HG03378 (cell line): ENCODE data around the gene UMODL1.

Source experiments
- ATAC-seq: cut with Tn5 transposase; IDR thresholded peaks from one replicate; pipeline ENCODE4 v1.9.1; 2021; ENCODE audit warnings: mild to moderate bottlenecking, moderate library complexity; ENCODE audit not compliant: unreplicated experiment

UMODL1 gene

DNA sequence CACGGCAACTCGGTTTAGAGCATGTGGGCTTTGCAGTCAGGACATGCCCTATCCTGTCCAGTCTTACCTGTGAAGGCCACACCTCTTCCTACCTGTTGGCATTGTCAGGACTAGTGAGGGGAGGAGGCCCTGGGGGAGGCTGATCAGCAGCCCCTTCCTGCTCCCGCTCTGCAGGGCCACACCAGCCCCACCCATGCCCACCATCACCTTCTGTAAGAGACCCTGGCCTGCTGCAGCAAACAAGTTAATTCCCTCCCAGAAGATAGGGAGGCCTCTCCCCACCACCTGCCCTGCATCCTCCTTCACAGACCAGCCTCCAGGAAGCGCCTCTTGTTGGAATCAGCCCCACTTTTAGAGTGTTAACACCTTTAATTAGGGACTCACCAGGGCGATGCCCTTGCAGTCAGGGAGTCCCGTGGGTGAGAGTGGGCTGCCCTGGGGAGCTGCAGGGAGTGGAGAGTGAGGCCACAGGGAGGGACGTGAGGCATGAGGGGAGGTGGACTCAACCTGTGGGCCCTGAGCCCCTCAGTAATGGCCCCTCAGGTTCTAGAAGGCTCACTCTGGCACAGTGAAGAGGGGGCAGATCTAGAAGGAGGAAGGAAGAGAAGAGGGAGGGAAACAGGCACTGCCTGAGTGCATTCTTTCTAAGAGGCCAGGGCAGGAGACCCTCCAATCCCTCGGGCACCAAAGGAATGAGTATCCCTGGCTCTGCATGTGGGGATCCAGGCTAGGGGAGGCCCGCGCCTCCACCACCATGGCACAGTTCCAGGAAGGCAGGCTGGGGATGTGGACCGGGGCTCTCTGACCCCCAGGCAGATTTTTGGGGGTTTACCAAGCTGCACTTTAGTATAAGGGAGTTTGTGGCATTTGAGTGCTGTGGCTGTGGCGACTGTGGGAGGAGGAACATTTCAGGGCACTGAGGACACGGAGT, 8.2 kb downstream of the UMODL1 start:
- no peak for ATAC-seq

DNA sequence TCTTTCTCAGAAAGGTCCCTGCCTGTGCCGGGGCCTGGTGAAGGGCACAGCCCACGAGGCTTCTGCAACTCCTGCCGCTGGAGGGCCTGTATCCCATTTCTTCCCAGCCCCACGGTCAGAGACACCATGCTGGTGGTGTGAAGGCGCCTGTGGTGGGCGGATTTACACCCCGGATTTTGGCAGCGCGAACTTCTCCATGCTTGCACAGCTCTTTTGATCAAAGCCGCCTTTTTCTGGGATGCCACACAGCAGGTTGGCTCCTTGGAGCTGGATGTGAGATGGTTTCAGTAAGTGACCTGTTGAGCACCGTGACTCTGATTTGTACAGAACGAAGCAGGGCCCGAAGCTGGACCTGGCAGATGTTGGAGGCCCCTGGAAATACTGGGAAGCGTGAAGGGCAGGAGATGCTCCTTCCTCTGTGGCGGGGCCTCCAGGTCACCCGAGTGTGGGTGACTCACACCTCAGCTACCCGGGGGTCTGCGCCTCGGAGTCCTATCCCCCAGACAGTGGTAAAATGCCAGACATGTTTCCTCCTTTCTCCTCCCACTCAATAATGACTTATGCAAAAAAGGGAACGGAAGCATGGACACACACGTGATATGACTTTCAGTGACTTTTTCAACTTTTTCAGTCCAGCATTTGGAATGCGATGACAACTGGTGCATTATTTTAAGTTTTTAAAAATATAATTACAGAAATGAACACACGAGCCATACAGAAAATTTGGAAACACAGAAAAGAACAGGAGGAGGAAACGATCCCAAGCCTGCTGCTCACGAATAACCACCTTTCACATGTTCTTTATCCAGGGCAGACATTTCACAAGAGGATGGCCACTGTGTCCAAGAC, 9.0 kb downstream of the UMODL1 start:
- no peak for ATAC-seq

DNA sequence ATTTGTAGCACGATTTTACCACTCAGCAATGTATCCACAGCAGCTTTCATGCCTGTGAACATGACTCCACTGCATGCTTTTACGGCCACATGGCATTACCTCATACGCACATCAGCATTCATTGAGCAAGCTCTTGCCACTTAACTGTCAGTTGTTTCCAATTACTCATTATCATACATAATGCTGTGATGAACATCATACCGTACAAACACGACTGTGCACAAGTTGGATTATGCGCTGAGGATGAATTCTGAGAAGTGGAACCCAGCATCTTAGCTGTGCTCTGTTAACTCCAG, 9.6 kb downstream of the UMODL1 start:
- ATAC-seq, result no peak

DNA sequence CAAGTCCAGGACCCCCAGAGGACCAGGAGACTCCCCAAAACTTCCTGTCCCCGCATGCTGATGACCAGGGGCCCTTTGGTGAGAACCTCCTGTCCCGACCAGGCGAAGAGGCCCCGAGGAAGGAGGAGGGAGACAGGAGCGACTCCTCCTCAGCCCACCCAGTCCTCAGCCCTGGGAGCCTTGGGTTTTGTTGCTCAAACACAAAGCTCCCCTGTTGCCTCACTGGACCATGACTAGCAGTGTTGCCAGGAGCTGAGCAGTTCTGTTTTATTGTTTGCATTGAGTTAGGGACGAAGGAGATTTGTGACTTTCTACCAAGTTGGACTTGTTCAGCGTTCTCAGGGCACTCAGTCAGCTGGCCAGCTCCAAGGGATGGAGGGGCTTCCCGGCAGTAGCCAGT, 10.0 kb downstream of the UMODL1 start:
- ATAC-seq, result no peak

DNA sequence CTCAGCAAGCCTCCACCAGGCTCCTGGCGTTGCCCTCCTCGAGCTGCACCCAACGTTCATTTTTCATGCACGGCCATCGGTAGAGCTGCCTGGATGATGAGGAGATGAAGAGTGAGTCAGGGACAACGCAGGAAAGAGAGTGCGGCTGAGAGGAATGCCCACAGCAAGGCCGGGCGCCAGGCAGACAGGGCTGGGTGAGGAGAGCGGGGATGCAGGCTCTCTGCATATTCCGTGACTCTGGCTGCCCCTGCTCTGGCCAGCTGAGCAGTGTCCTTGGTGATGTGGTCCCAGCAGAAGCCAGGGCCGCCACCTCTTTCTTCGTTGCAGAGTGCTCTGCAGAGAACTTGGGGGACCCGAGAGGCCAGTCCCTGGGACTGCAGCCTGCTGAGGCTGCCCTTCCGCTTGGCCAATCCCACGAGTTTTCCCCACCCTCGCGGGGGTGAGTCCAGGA, 10.8 kb downstream of the UMODL1 start:
- ATAC-seq, result no peak

DNA sequence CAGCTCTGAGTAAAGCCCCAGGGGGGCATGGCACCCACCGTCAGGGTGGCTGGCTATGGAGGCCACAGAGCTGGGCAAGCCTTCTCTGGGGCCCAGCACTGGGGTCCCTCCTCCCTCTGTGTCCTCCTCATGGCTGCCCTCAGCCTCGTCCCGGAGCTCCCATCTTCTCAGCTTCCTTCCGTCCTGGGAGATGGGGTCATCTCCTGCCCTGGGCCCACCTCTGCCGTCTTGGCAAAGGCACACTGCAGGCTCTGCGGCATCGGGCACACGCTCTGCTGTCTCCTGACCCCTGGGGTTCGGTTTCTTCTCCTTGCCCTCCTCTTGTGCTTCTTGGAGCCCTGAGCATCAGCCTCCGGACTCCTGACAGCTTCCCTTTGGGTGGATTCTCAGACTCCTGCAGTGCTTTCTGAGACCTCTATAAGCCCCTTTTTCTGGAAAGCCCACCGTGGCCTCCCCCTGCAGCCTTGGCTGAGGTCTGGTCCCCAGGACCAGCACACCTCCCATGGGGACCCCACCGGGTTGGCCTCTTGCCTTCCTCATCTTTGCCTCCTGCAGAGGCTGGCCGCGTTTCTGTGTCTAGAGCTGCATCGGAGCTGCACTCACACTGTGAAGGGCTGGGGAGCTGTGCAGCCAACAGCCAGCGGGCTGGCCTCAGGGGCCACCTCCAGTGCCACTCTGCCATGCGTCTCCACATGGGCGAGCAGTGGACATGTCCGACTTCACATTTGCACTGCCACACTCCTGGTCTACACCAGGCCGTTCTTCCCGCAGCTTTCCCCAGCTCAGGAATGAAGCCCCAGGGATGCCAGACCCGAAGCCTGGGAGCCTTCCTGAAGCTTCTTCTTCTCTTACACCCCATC, 11.6 kb downstream of the UMODL1 start:
- no peak for ATAC-seq

DNA sequence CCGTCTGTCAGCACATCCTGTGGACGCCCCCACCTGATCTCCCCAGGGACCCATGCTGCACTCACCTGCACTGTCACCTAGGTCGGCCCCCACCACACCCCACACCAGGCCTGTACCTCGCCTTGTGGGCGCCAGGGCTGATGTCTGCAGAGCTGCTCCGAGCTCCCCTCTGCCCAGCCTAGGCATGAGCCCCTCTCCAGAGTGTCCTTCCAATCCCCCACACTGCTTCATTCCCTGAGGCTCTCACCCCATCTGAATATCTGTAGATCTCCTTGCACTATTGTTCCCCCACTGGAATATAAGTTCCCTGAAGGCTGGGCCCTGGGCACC, 12.2 kb downstream of the UMODL1 start:
- ATAC-seq, result no peak

DNA sequence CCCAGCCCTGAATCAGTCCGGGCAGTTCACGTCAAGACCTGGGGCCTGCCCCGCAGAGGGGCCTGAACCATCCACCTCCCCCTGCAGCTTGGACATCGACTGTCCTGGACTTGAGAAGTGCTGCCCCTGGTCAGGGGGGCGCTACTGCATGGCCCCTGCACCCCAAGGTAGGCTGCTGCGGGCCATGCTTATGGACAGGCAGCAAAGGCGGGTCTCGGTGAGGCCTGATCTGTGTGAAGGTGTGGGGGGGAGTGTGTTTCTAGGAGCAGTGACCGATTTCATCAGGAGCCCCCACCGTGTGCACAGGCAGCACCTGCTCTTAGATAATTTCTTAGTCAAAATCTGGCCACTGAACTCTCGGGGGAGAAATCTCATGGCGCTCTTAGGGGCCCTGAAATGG, 13.0 kb downstream of the UMODL1 start:
- ATAC-seq, result no peak

DNA sequence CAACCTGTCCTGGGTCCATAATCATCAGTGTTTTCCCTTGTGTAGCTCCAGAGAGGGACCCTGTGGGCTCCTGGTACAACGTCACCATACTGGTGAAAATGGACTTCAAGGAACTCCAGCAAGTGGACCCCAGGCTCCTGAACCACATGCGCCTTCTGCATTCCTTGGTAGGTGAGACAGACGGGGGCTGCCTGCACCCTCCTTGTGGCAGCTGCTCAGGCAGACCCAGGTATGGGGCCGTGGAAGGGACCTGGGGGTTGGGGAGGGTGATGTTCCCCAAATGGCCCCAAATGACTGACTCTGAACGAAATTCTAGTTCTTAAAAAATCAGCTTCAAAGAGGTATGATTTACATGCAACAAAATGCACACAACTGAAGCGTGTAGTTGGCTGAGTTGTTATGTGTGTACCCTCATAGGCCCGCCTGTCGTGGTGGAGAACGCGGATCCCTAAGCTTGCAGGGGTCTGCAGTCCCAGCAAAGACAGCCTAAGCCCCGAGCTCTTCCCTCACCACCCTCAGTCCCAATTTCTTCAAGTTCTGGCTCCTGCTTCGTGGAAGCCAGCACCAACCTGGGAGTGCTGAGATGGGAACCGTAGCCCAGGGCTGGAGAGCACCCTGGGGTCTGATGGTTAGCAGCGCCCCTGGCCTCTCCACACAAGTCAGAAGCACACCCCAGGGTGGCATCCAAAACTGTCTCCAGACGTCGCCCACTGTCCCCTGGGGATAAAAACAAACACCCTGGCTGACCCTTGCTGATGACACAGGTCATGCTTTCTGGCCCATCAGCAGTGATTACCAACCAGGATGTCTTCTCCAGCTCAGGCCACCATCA, 14.3 kb downstream of the UMODL1 start:
- no peak for ATAC-seq

DNA sequence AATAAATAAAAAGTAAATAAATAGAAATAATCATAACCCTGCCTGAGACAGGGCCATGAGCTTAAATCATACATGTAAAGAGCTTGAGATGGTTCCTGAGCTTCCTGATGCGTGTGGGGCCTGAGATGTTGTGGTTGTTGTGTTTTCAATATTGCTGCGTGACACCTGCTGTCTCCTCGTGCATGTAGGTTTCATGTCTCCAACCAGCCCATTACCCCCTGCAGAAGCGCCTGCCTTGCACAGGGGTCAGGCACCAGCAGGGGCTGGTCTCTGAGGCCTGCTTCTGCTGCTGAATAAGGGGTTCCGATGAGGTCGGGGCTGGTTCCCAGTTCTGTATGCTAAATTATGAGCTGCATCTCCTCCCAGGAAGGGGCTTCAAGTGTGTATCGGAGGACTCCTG, 15.9 kb downstream of the UMODL1 start:
- ATAC-seq, result no peak

DNA sequence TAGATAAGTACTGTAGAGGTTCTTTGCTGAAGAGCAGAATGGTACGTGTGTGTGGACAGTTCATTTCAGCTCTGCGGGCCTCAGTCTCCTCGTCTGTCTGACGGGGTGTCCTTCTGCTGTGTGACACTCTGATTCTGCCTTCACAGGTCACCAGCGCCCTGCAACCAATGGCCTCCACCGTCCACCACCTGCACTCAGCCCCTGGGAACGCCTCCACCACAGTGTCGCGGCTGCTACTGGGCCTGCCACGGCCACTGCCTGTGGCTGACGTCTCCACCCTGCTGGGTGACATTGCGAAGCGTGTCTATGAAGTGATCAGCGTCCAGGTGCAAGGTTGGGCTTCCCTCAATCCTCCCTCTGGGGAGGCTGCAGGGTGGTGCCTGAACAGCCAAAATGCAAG, 17.0 kb downstream of the UMODL1 start:
- ATAC-seq, result no peak

DNA sequence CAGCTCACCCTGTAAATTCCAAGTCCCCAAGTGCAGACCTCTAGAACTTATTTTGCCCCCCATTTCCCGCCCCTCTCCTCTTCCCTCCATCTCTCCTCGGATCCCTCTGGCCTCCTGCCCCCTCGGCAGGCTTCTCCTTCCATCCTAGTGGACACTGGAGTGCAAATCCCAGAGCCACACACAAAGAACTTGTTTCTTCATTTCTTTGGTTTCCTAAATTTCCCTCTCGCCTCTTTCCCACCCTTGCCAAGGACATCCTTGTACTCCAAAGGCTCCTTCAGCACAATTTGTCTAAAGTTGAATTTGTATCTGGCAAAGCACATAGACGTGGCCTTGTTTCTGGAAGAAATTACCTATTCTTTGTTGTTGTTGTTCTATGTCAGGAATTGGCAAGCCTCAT, 17.5 kb downstream of the UMODL1 start:
- no peak for ATAC-seq

DNA sequence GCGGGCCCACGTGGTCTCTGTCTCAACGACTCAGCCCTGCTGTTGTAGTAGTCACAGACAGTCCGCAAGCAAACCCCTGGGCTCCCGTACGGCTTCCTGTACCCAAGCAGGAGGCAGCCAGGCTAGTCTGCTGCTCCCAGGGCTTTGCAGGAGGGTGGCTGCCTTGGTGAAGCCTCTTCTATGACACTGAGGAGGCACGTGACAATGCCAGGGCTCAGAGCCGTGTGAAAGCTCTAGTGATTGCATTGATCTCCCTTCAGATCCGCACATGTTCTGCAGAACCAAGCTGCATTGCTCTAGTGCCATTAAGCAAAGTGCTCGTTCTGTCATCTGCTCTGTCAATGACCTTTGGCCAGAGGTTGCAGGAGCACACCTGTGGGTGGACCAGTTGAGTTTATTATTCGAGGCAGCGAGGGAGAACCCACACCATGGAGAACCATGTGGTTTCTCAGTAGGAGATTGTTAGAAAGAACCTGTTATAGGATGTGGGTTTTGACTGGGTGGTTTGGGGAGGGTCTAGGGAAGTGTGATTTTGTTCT, 18.0 kb downstream of the UMODL1 start:
- ATAC-seq, result no peak

DNA sequence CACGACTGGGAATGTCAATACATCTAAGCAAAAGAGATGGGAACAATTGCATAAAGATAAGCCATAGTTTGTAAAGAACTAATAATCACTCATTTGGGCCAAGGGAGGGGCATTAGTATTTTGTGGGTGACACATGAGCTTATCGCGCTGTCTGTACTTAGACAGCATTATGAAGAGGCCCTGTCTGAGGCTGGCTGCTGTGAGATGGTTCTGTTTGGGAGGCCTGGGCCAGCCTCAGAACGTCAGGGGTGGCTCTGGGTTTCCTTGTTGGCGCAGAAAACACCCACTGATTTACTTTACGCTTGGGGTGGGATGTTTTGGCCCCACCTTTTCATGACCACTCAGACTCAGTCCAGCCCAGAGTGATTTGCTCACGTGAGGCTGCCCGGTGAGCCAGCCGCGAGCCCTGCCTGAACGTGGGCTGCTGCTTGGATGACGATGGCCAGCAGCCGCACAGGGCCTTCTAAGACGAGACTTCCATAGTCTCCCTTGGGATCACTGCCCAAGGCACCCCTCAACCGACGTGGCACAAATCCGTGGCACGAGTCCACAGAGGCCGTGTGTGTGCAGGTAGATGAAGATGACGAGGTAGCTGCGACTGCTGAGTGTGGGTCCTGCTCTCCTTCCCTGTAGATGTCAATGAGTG, 18.7 kb downstream of the UMODL1 start:
- no peak for ATAC-seq

DNA sequence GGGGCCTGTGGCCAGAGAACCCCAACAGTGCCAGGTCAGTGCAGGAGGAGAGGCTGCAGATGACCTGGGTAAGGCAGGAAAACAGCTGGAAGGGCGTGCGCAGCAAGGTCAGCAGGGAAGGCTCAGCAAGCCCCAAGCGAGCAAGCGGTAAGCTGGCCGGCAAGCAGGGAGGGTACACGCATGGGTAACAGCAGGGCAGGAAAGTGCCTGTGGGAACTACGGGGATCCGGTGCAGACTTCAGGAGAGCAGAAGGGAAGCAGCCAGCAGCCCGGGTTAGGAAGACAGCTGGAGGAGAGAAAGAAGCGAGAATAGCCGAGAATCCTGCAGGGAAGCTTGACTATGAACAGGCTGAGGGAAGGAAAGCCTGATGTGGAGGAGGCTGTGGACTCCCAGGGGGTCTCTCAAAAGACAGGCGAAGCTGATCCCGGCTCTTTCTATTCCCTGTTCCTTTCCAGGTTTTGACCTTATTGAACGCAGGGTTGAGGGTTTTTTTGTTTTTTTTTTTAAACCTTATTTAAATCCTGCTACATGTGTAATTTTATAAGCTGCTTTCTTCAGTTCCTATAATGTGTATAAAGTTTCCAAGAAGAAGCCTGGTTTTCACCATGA, 20.9 kb downstream of the UMODL1 start:
- no peak for ATAC-seq

DNA sequence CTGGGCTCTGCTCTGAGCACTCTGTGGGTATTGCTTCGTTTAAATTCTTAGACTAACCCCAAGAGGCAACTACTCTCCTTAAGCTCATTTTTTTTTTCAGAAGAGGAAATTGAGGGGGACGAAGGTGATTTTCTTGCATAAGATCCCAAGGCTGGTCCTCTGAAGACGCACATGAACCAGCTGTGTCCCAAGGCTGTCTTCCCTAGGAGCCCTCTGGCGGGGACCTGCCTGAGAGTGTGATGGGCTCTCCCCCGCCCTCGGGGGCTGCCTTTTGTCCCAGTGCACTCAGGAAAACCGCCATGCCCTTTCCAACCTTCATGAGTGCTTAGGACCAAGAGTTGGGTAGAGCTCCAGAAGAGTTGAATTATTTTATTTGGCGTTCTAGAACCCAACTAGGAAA, 21.7 kb downstream of the UMODL1 start:
- ATAC-seq, result no peak

DNA sequence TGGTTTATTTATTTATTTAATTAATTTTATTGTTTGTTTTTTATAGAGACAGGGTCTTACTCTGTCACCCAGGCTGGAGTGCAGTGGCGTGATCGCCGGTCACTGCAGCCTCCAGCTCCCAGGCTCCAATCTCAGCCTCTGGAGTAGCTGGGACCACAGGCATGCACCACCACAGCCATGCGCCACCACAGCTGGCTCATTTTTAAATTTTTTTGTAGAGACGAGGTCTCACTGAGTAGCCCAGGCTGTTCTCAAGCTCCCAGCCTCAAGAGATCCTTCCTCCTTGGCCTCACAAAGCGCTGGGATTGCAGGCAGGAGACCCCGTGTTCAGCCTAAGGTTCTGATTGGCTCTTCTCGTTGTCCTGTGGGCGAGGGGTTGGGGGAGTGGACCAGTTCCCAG, 22.1 kb downstream of the UMODL1 start:
- ATAC-seq, result no peak

DNA sequence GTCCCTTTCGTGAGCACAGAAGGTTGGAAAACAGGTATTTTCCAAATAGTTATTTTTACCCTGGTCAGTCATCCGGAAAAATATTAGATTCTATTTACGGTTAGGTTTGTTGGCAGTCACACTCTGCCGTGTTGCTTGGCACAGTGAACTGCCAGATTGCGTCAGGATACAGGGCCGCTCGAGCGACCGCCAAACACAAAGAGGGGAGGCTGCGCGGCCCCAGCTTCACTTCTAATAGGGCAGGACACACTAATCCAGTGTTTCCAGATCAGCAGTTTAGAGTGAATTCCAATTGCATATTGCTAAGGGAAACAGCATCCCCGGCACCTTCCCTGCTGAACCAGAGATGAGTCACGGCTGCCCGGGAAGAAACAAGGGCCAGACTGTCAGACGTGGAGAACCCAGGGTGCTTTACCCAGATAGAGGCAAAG, 22.9 kb downstream of the UMODL1 start:
- no peak for ATAC-seq

DNA sequence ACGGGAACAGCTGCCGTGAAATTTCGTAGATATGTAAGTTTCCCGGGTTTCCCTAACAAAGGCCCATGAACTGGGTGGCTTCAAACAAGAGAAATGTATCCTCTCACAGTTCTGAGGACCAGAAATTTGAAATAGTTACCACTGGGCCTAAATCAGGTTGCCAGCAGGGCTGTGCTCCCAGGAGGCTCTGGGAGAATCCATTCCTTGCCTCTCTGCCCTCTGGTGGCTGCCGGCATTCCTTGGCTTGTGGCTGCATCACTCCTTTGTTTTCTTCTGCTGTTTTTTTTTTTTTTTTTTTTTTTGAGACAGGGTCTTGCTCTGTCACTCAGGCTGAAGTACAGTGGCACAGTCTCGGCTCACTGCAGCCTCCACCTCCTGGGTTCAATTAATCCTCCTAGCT, 23.7 kb downstream of the UMODL1 start:
- ATAC-seq, result no peak
